ENCODE data around the gene RPS4Y2. TPM values are rescaled to one million over a fixed set of nuclear protein-coding genes. Genes with fewer than 3 reads are reported as not detected.

The RPS4Y2 gene
- total and polyA plus RNA-seq, 2 experiments from 2014 or later: not detected

DNA sequence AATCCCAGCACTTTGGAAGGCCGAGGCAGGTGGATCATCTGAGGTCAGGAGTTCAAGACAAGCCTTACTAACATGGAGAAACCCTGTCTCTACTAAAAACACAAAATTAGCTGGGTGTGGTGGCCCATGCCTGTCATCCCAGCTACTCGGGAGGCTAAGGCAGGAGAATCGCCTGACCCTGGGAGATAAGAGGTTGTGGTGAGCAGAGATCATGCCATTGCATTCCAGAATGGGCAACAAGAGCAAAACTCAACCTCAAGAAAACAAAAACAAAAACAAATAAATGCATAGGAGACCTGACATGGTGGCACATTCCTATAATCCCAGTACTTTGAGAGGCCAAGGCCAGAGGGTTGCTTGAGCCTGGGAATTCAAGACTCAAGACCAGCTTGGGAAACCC is 16.1 kb upstream of the RPS4Y2 start:
- no peak for DNase-seq (ENCODE audit: low spot score)

DNA sequence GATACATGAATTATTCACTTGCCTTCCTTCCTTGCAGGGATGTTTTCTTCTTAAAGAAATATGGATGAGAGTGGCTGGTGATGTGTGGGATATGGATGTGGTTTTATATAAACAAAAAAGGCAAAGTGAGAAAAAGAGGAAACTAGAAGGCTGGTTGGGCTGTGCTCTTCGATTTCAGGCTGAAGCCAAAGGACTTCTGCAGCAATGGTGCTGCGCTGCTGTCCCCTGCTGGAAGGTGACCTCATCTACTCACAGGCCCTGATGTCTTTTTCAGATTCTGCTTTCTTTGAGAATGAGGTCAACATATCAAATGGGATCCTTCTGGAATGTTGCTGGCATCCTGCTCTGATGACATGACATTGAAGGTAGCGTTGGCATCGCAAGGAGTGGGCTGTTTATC is 15.3 kb upstream of the RPS4Y2 start:
- no peak overlapping the region for H3K4me3 ChIP-seq
- no peaks in the 10 kb centered on the region for H3K9me3 ChIP-seq (ENCODE audit: low read depth)
- H4K20me1 ChIP-seq (ENCODE audit: insufficient read depth, poor library complexity, severe bottlenecking): no peaks in the 10 kb centered on the region
- TF ChIP-seq EZH2phosphoT487 (IDR thresholded peaks at IDR 0.05; ENCODE audit: low read depth, severe bottlenecking, unreplicated experiment) (no peak), EZH2 (IDR thresholded peaks at IDR 0.05; ENCODE audit: borderline replicate concordance) (no peak)
- TF ChIP-seq, protein P1, sequence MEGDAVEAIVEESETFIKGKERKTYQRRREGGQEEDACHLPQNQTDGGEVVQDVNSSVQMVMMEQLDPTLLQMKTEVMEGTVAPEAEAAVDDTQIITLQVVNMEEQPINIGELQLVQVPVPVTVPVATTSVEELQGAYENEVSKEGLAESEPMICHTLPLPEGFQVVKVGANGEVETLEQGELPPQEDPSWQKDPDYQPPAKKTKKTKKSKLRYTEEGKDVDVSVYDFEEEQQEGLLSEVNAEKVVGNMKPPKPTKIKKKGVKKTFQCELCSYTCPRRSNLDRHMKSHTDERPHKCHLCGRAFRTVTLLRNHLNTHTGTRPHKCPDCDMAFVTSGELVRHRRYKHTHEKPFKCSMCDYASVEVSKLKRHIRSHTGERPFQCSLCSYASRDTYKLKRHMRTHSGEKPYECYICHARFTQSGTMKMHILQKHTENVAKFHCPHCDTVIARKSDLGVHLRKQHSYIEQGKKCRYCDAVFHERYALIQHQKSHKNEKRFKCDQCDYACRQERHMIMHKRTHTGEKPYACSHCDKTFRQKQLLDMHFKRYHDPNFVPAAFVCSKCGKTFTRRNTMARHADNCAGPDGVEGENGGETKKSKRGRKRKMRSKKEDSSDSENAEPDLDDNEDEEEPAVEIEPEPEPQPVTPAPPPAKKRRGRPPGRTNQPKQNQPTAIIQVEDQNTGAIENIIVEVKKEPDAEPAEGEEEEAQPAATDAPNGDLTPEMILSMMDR (IDR thresholded peaks at IDR 0.05; ENCODE audit: poor library complexity): no peak
- no peaks in the 10 kb centered on the region for H3K36me3 ChIP-seq (replicated peaks; ENCODE audit: insufficient read depth, low read depth)
- no peaks in the 10 kb centered on the region for H3K9me2 ChIP-seq (replicated peaks; ENCODE audit: insufficient read depth)
- H3K4me1 ChIP-seq (ENCODE audit: insufficient read depth): no peaks in the 10 kb centered on the region
- no peaks in the 10 kb centered on the region for H3K27me3 ChIP-seq
- H3K4me2 ChIP-seq: no peak overlapping the region
- DNase-seq (ENCODE audit: low spot score): no peak
- H3K27ac ChIP-seq: no peak overlapping the region
- H2AFZ ChIP-seq: no peak overlapping the region
- no CpG with 5 or more reads among the region's 4 CpGs for WGBS (ENCODE audit: low lambda C conversion rate, missing lambda C conversion rate)
- no peaks in the 10 kb centered on the region for H3K79me2 ChIP-seq

More for the DNA sequence above, 16.1 kb upstream of the RPS4Y2 start:
- Histone ChIP-seq H3K9me2 (replicated peaks; ENCODE audit: insufficient read depth) (no peaks in the 10 kb centered on the region), H4K20me1 (ENCODE audit: insufficient read depth, poor library complexity, severe bottlenecking) (no peaks in the 10 kb centered on the region), H3K4me3 (no peak overlapping the region), H3K4me2 (no peak overlapping the region), H3K27ac (no peak overlapping the region), H3K27me3 (no peaks in the 10 kb centered on the region), H3K79me2 (no peaks in the 10 kb centered on the region), H3K36me3 (replicated peaks; ENCODE audit: insufficient read depth, low read depth) (no peaks in the 10 kb centered on the region), H3K9me3 (ENCODE audit: low read depth) (no peaks in the 10 kb centered on the region), H3K4me1 (ENCODE audit: insufficient read depth) (no peaks in the 10 kb centered on the region), H2AFZ (no peak overlapping the region)
- WGBS (ENCODE audit: low lambda C conversion rate, missing lambda C conversion rate): no CpG with 5 or more reads among the region's 3 CpGs
- no peak for TF ChIP-seq EZH2phosphoT487 (IDR thresholded peaks at IDR 0.05; ENCODE audit: low read depth, severe bottlenecking, unreplicated experiment)
- TF ChIP-seq, protein P1 (IDR thresholded peaks at IDR 0.05; ENCODE audit: poor library complexity): no peak
- no peak for TF ChIP-seq EZH2 (IDR thresholded peaks at IDR 0.05; ENCODE audit: borderline replicate concordance)

DNA sequence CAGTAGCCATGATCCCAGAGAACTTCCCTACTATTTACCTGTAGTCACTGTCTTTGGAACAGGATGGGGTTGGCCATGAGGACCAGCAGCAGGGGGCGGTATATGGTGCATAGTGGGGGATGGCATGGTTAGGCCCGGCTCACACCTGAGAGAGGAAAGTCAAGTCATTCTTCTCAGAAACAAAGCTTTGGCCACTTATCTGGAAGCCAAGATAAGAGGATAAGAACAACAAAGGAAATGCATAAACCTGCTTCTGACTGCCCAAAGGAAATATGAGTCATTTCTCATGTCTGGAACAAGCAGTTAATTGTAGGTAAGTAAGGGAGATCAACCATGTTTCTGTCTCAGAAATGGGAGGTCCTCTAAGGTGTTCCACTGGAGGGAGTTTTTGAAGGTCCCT is 10.8 kb upstream of the RPS4Y2 start:
- H3K4me2 ChIP-seq: no peak overlapping the region
- no peaks in the 10 kb centered on the region for H3K27me3 ChIP-seq
- no peaks in the 10 kb centered on the region for H4K20me1 ChIP-seq (ENCODE audit: insufficient read depth, poor library complexity, severe bottlenecking)
- H3K9me3 ChIP-seq (ENCODE audit: low read depth): no peaks in the 10 kb centered on the region
- DNase-seq (ENCODE audit: low spot score): no peak
- no peaks in the 10 kb centered on the region for H3K9me2 ChIP-seq (replicated peaks; ENCODE audit: insufficient read depth)
- no peaks in the 10 kb centered on the region for H3K4me1 ChIP-seq (ENCODE audit: insufficient read depth)
- H3K27ac ChIP-seq: no peak overlapping the region
- WGBS (ENCODE audit: low lambda C conversion rate, missing lambda C conversion rate): no CpG with 5 or more reads among the region's 2 CpGs
- H3K79me2 ChIP-seq: no peaks in the 10 kb centered on the region
- H2AFZ ChIP-seq: no peak overlapping the region
- no peak overlapping the region for H3K4me3 ChIP-seq
- H3K36me3 ChIP-seq (replicated peaks; ENCODE audit: insufficient read depth, low read depth): no peaks in the 10 kb centered on the region
- TF ChIP-seq, protein P1 (IDR thresholded peaks at IDR 0.05; ENCODE audit: poor library complexity): no peak
- TF ChIP-seq EZH2phosphoT487 (IDR thresholded peaks at IDR 0.05; ENCODE audit: low read depth, severe bottlenecking, unreplicated experiment): no peak

DNA sequence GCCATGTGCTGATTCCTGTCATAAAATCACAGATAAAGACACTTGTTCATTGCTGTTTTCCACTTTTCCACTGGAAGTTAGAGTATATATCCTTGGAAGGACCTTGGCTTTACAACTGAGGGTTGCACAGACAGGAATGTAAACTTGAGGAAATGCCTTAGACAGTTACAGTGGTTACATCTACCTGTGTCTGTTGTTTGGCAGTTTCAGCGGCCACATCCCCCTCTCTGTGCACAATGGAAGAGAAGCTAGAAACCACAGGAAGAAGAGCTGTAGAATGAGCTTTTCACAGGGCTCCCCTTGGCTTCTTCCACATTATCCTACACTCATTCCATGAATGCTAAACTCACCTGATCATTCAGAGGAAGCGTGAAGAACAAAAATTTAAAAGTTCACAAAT is 9.0 kb upstream of the RPS4Y2 start:
- Histone ChIP-seq H4K20me1 (ENCODE audit: insufficient read depth, poor library complexity, severe bottlenecking) (no peaks in the 10 kb centered on the region), H3K4me3 (no peak overlapping the region), H3K27me3 (no peaks in the 10 kb centered on the region), H3K4me2 (no peak overlapping the region), H2AFZ (no peak overlapping the region), H3K79me2 (no peaks in the 10 kb centered on the region), H3K4me1 (ENCODE audit: insufficient read depth) (no peaks in the 10 kb centered on the region), H3K27ac (no peak overlapping the region), H3K36me3 (replicated peaks; ENCODE audit: insufficient read depth, low read depth) (no peaks in the 10 kb centered on the region), H3K9me3 (ENCODE audit: low read depth) (no peaks in the 10 kb centered on the region), H3K9me2 (replicated peaks; ENCODE audit: insufficient read depth) (no peaks in the 10 kb centered on the region)
- no peak for TF ChIP-seq EZH2phosphoT487 (IDR thresholded peaks at IDR 0.05; ENCODE audit: low read depth, severe bottlenecking, unreplicated experiment)
- TF ChIP-seq, protein P1 (IDR thresholded peaks at IDR 0.05; ENCODE audit: poor library complexity): no peak
- no peak for TF ChIP-seq EZH2 (IDR thresholded peaks at IDR 0.05; ENCODE audit: borderline replicate concordance)
- no peak for DNase-seq (ENCODE audit: low spot score)
- whole genome bisulfite sequencing (ENCODE audit: low lambda C conversion rate, missing lambda C conversion rate): no CpG with 5 or more reads among the region's 2 CpGs
